ENCODE results near the gene FGR. TPM values are rescaled to one million over a fixed set of nuclear protein-coding genes. Genes with fewer than 3 reads are reported as not detected.

The FGR gene
- total RNA-seq, 1 experiment from 2014 or later = not detected

DNA sequence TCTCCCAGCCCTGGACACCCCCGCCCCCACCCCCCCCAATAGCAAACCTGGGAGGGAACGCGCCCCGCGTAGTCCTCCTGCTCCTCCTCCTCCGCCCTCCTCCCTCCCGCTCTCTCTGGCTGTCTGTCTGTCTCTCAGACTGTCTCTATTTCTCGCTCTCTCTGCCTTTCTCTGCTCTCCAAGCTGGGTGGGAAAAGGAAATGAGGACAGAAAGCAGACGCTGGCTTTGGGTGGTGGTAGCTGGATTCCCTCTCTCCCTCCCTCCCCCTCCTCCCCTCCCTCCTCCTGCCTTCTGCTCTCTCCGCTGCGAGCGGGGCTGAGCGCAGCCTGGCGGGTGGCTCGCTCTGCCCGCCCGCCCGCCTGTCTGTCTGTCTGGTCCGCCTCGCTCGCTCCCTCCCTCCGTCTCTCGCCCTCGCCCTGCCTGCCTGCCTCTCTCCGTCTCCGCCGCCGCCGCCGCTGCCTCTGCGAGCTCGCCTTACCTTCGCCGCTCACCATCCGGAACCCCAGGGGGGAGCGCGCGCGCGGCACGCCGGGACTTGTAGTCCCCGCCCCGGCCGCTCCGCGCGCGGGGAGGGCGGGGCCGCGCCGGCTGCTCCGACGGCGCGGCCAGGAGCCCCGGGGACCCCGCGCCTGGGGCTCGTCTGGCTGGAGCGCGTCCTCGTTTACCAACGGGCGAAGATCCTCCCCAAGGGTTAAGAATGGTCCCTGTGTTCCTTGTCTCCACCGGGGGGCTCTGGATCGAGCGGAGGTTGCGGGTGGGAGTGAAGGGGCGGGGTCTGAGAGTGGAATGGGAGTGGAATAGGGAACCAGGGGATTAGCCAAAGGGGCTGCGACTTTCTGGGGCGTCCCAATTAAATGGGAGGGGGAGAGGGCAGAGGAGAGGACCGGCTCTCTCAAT, 31.1 kb downstream of the FGR start, which contains the start of gene AHDC1:
Gene AHDC1, minus strand, starts transcription at position 464 of the 898 bp plus-strand sequence. CDS start 52,029 bp downstream, outside the sequence.
- no peaks in the 10 kb centered on the region for H3K36me3 ChIP-seq (ENCODE audit: low read depth)
- CTCF ChIA-PET = interaction anchor here (0.6 to 3.6 kb wide), 6 partner anchors 38 to 213 kb away, joined by 3 to 31 read pairs (median 8); no protein-coding TSS in a partner anchor
- TF ChIP-seq, protein P1, sequence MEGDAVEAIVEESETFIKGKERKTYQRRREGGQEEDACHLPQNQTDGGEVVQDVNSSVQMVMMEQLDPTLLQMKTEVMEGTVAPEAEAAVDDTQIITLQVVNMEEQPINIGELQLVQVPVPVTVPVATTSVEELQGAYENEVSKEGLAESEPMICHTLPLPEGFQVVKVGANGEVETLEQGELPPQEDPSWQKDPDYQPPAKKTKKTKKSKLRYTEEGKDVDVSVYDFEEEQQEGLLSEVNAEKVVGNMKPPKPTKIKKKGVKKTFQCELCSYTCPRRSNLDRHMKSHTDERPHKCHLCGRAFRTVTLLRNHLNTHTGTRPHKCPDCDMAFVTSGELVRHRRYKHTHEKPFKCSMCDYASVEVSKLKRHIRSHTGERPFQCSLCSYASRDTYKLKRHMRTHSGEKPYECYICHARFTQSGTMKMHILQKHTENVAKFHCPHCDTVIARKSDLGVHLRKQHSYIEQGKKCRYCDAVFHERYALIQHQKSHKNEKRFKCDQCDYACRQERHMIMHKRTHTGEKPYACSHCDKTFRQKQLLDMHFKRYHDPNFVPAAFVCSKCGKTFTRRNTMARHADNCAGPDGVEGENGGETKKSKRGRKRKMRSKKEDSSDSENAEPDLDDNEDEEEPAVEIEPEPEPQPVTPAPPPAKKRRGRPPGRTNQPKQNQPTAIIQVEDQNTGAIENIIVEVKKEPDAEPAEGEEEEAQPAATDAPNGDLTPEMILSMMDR (conservative IDR thresholded peaks at IDR 0.05) = no peak
- TF ChIP-seq EZH2 (IDR thresholded peaks at IDR 0.05; ENCODE audit: low read depth) = no peak
- peak within 1 kb of the TSS; percentile 75 for H2AFZ ChIP-seq
- H3K9me2 ChIP-seq (ENCODE audit: insufficient read depth) = no peaks in the 10 kb centered on the region
- peak within 1 kb of the TSS; percentile 71 for H3K4me3 ChIP-seq
- peaks cover 34% of the 10 kb centered on the region for H3K79me2 ChIP-seq (ENCODE audit: low read depth)
- no peaks in the 10 kb centered on the region for H3K27me3 ChIP-seq (ENCODE audit: insufficient read depth, low read depth)
- H3F3A ChIP-seq (ENCODE audit: insufficient read depth, low read depth) = peaks cover 3% of the 10 kb centered on the region; the same call in 1 of the 2 replicates
- intact Hi-C loops (cut with micrococcal nuclease; ENCODE audit: unreplicated experiment) = loop anchor here (2.0 to 5.0 kb wide), 2 partner anchors 35 to 187 kb away; no protein-coding TSS in a partner anchor
- H4K20me1 ChIP-seq (ENCODE audit: insufficient read depth) = peaks cover 12% of the 10 kb centered on the region
- H3K27ac ChIP-seq = no peak within 1 kb of the TSS
- POLR2A ChIA-PET (ENCODE audit: unreplicated experiment) = interaction anchor here (0.5 to 1.0 kb wide), 5 partner anchors 47 to 202 kb away, joined by 6 to 12 read pairs (median 9); no protein-coding TSS in a partner anchor
- peak within 1 kb of the TSS; percentile 90 for H3K4me2 ChIP-seq
- H3K9me3 ChIP-seq (ENCODE audit: insufficient read depth, low read depth) = no peaks in the 10 kb centered on the region
- peak; percentile 65 to 88 for DNase-seq
- peaks cover 13% of the 10 kb centered on the region for H3K4me1 ChIP-seq (replicated peaks; ENCODE audit: insufficient read depth)
- BruUV-seq (replicated peaks) = no TSS peak

DNA sequence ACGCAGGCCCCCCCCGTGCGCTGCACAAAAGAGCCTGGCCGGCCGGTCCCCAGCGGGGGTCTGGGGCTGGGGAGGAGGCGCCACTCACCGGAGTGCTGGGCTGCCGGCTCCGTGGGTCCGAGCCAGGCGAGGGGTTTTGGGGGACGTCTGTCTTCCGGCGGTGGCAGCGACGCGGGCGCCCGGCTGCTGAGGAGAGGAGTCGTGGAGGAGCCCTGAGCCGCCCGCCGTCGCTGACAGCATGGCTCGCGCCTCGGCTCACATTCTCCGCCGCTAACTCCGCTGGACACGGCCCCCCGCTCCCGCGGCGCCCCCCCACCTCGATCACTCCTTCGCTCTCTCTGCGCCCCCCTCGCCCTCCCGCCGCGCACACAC, 31.7 kb downstream of the FGR start:
- Histone ChIP-seq H3K4me2 (peak overlapping the region; percentile 90), H3K27ac (no peak overlapping the region), H3K4me1 (replicated peaks; ENCODE audit: insufficient read depth) (peaks cover 13% of the 10 kb centered on the region), H3K4me3 (peak overlapping the region; percentile 71), H3K36me3 (ENCODE audit: low read depth) (no peaks in the 10 kb centered on the region), H3F3A (ENCODE audit: insufficient read depth, low read depth) (peaks cover 3% of the 10 kb centered on the region; the same call in 1 of the 2 replicates), H3K79me2 (ENCODE audit: low read depth) (peaks cover 40% of the 10 kb centered on the region), H3K9me3 (ENCODE audit: insufficient read depth, low read depth) (no peaks in the 10 kb centered on the region), H4K20me1 (ENCODE audit: insufficient read depth) (peaks cover 12% of the 10 kb centered on the region), H3K27me3 (ENCODE audit: insufficient read depth, low read depth) (no peaks in the 10 kb centered on the region), H3K9me2 (ENCODE audit: insufficient read depth) (no peaks in the 10 kb centered on the region), H2AFZ (peak overlapping the region; percentile 75)
- no TSS peak for BruUV-seq (replicated peaks)
- intact Hi-C loops (cut with micrococcal nuclease; ENCODE audit: unreplicated experiment) = loop anchor here (2.0 to 5.0 kb wide), 2 partner anchors 34 to 186 kb away; no protein-coding TSS in a partner anchor
- ChIA-PET POLR2A (ENCODE audit: unreplicated experiment) (interaction anchor here (0.6 to 1.0 kb wide), 3 partner anchors 46 to 167 kb away, joined by 6 to 9 read pairs (median 9); no protein-coding TSS in a partner anchor), CTCF (interaction anchor here (0.6 to 3.6 kb wide), 3 partner anchors 46 to 169 kb away, joined by 5 to 31 read pairs (median 8); no protein-coding TSS in a partner anchor)
- DNase-seq = peak in 1 of 2 experiments; percentile 21
- TF ChIP-seq, protein P1 (conservative IDR thresholded peaks at IDR 0.05) = no peak
- no peak for TF ChIP-seq EZH2 (IDR thresholded peaks at IDR 0.05; ENCODE audit: low read depth)

All from PC-9 (cell line).